Measurements from ENCODE around the gene RGMA.

DNA sequence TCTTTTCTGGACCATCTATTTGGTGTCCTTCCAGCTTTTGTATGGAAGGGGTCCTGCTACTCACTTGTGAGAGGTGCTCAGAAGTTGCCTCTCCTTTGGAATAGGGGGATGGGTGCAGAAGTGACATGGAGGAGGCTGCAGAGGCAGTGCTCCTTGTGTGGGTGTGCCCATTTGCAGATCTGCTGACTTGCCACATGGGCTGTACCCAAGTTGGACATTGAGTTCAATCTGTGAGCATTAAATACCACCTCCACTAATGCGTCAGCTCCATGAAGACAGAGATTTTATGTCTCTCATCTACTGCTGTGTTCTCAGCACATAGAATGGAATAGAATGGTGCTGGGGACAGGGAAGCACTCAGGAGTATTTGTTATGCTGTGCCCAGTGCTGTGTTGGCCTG, 76.2 kb downstream of the RGMA start:
- TF ChIP-seq, protein P1, sequence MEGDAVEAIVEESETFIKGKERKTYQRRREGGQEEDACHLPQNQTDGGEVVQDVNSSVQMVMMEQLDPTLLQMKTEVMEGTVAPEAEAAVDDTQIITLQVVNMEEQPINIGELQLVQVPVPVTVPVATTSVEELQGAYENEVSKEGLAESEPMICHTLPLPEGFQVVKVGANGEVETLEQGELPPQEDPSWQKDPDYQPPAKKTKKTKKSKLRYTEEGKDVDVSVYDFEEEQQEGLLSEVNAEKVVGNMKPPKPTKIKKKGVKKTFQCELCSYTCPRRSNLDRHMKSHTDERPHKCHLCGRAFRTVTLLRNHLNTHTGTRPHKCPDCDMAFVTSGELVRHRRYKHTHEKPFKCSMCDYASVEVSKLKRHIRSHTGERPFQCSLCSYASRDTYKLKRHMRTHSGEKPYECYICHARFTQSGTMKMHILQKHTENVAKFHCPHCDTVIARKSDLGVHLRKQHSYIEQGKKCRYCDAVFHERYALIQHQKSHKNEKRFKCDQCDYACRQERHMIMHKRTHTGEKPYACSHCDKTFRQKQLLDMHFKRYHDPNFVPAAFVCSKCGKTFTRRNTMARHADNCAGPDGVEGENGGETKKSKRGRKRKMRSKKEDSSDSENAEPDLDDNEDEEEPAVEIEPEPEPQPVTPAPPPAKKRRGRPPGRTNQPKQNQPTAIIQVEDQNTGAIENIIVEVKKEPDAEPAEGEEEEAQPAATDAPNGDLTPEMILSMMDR (conservative IDR thresholded peaks at IDR 0.05): no peak
- TF ChIP-seq EZH2 (IDR thresholded peaks at IDR 0.05; ENCODE audit: low read depth): no peak

Measured in PC-9 (cell line).